ENCODE measurements around the gene C3.

DNA sequence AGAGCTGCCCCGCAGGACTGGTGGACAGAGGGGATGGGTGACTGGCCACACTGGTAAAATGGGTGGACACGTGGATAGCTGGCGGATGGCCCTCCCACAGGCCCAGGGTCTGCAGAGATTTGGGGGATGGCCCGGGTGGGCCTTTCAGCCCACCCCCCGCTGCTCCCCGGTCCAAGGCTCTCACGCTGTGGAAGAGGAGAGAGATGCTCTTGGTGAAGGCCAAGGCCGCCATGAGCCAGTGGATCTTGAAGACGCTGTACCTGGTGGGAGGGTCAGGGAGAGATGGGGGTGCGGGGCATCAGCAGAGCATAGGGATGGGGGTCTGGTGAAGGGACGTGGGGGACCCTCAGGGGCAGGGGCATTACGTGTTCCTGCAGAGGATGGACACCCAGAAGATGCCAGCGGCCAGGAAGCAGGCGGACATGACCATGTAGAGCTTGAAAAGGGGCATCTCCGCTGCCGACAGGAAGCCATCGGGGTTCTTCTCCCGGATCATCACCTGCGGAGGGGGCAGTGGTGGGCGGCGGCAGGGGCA lies 12.4 kb upstream of the C3 start:
- TF ChIP-seq, protein P1, sequence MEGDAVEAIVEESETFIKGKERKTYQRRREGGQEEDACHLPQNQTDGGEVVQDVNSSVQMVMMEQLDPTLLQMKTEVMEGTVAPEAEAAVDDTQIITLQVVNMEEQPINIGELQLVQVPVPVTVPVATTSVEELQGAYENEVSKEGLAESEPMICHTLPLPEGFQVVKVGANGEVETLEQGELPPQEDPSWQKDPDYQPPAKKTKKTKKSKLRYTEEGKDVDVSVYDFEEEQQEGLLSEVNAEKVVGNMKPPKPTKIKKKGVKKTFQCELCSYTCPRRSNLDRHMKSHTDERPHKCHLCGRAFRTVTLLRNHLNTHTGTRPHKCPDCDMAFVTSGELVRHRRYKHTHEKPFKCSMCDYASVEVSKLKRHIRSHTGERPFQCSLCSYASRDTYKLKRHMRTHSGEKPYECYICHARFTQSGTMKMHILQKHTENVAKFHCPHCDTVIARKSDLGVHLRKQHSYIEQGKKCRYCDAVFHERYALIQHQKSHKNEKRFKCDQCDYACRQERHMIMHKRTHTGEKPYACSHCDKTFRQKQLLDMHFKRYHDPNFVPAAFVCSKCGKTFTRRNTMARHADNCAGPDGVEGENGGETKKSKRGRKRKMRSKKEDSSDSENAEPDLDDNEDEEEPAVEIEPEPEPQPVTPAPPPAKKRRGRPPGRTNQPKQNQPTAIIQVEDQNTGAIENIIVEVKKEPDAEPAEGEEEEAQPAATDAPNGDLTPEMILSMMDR (conservative IDR thresholded peaks at IDR 0.05; ENCODE audit: low read depth in 2 of 2): no peak
- TF ChIP-seq JUNB (IDR thresholded peaks at IDR 0.05; ENCODE audit: unreplicated experiment) (no peak), EZH2 (IDR thresholded peaks at IDR 0.05; ENCODE audit: low read depth, unreplicated experiment) (no peak), EZH2phosphoT487 (IDR thresholded peaks at IDR 0.05; ENCODE audit: unreplicated experiment) (no peak)

All from GM23338 (cell line).